GM10847 (cell line): Measurements from ENCODE around the gene IRF2BPL.

Experiments
- POLR2A ChIP-seq: IDR thresholded peaks from 2 replicates; pipeline ENCODE4 v1.6.1; 2011; ENCODE audit not compliant: insufficient read length; ENCODE audit errors: extremely low read depth

The IRF2BPL gene

DNA sequence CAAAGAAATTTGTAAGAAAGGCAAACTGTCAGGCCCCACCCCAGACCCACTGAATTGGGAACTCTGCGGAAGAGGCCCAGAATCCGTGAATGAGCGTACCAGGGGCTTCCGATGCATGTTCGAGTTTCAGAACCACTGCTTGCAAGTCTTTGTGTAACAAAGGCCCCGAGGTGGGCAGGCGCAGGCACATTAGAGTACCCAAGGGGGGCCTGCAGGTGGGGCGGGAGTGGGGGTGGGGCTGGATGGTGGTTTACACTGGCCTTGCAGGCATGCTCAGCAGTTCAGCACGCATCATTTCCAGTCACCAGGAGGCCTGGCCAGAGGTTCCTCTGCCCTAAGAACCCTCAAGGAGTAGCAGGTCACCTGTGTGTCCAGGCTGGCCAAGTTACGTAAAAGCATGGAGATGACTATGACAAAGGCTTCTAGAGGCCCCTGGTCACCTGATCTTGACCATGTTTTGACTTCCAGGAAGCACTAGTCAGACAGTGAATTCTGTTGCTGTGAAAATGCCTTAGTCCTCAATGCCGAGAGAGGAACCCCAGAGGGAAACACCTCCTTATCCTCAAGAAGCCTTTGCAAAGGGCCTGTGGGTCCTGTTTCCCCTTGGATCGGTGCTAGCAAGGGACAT lies 33.2 kb upstream of the IRF2BPL start:
- TF ChIP-seq POLR2A, result no peak

DNA sequence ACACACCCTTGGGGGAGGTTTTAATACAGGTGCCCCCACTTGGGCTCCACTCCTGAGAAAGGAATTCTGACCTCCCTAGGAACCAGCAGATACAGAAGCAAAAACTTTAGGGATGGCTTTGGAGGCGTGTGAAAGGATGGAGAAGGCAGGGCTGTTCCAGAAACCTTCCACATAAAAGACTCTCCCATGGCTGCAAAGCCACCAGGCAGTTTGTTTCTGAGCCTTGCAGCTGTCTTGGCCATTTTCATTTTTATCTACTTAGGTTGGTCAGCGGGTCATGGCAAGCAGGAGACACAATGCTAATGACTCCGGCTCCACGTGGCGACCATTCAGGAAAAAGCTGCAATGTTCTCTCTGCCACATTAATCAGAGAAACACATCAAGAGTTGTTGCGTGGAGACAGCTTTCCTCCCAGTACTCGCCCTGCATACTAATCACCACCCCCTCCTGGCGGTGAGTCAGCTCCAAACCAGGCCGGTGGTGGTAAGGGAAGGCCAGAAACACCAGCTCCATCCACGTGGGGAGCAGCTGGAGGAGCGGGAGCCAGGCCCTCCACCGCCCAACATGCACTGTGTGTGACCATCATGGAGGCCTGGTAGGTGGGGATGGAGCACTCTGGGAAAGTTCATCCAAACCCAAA lies 30.9 kb upstream of the IRF2BPL start:
- TF ChIP-seq POLR2A, result no peak

DNA sequence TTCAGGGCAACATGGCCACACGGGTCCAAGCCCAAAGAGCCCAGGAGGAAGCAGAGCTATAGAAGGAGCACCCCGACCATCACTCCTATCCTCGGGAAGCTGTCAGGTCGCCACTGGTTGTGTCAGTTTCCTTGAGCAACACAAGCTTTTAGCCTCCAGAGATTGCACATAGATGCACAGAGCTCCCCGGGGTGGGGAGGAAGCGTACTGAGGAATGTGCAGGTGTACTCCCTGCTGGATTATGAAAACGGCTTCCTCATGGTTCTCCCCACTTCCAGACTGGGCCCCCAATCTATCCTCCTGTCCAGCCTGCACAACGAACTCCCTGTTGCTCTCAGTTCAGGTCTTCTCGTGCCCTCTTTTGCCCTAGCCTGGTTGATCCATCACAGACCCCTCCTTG lies 30.3 kb upstream of the IRF2BPL start:
- no peak for TF ChIP-seq POLR2A

DNA sequence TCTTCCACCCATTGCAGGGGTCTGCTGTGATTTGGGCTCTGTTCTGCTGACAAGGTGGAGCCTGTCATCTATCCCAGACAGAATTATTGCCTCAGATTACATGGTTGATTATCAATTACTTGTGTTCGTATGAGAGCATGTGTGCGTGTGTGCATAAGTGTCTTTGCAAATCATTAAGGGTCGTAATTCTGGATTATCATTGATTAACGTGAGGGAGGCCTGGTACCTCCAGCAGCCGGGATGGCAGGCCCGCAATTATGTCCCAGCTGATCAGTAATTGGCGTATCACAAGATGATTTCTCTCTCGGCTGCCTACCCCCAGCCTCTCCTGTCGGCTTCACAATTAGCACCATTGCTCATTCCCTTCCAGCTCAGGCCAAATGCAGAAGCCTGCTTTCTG lies 29.6 kb upstream of the IRF2BPL start:
- TF ChIP-seq POLR2A, result no peak

DNA sequence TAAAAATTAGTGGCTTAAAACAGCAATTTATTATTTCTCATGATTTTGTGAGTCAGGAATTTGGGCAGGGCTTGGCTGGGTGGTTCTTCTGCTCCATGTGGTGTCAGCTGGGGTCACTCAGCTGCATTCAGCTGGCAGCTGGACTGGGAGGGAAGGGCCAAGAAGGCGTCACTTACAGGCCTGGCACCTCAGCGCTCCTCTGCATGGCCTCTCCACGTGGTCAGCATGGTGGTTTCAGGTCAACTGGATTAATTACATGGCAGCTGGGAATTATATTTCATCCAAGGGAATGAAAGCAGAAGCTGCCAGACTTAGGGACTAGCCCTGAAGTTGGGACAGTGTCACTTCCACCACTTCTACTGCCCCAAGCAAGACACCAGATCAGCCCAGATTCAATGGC lies 27.5 kb upstream of the IRF2BPL start:
- no peak for TF ChIP-seq POLR2A

DNA sequence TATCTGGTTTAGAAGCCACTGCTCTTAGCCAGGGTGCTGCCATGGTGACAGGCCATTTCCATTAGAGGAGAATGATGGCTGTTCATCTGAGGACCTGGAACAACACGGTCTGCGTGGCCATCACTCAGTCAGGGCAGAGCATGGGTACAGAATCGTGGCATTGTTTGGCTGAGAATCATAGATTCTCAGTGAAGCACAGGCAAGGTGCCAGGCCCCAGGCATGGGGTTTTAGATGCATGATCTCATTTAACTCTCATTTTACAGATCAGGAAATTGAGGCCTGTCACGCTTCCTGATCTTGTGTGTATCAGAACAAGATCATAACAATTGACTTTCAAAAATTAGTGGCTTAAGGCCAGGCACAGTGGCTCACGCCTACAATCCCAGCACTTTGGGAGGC lies 26.8 kb upstream of the IRF2BPL start:
- no peak for TF ChIP-seq POLR2A

DNA sequence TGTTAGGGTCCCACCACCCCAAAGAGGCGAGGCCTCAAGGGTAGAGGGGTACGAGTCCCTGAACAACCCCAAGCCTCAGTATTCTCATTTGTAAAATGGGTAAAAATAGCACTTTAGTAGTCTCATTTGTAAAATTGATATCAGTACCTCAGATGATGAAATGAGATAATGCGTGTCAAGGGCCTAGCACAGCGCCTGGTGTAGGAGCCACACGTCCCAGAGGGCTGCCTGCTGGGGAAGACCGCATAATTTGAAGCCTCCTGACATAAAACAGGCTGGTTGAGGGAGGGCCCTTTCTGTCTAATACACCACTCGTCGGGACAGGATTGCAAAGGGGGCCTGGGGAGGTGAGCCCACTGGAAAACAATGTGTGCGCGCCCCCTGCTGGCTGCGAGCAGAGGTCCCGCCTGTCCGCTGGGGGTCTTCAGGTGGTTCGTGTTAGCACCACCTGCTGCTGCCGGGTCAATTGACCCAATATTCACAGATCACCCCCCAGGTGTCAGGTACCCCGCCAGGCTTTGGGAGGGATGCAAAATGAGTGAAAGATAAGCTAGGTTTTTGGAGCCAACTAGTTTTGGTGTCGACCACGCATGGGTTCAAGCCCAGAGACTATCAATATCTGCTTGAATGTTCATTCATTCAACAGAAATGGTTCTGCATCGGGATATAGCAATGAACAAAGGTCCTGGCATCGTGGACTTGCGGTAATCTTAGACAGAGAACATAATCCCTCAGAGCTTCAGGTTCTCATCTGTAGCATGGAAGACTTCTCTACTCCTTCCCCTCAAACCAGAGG lies 24.7 kb upstream of the IRF2BPL start:
- TF ChIP-seq POLR2A, result no peak

DNA sequence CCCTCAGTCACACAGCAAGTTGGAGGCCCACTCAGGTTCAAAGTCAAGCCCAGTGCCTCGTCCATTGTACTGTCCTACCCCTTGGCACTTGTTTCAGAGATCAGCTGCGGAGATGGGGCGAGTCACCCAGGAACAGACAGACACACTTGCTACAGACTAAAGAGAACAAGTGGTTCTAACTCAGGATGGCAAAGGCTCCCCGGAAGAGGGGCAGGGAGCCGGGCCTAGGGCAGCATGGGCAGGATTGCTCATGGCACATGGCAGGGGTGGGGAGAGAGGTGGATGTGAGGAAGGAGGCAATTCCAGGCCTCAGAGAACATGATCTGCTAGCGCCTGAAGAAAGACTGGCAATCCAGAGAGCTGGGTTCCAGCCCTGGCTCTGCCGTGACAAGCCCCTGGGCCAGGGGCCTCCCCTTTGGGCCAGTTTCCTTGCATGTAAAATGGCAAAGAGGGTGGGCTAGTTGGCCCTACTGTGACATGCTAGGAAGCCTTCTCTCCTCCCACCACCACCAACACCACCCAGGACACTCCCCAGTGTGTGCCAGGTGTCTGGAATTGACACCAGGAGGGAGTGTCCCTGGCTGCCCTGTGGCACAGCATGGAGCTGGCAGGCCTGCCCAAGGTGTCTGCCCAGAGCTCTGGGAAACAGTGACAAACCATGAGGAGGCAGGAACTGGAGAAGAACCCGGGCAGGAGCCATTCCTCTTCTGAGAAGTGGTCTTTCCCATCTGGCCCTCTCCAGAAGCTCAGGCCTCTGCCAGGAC lies 24.0 kb upstream of the IRF2BPL start:
- no peak for TF ChIP-seq POLR2A

DNA sequence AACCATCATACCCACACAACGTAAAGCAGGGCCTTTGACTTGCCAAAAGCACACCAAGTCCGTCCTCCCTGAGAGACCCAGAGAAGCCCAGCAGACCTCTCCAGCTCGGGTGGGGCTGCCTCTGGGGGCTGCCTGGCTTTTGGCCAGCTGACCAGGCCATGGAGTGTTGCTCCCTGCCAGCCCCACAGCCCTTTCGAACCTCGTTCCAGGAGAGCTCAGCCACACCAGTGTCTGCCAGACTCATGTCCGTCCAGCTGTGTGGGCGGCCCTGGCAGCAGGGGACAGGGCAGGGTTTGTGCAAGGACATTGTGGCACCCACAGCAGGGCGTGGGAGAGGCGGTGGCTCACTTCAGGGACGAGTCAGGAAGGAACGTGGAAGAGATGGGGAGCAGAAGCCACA lies 22.6 kb upstream of the IRF2BPL start:
- TF ChIP-seq POLR2A, result no peak

DNA sequence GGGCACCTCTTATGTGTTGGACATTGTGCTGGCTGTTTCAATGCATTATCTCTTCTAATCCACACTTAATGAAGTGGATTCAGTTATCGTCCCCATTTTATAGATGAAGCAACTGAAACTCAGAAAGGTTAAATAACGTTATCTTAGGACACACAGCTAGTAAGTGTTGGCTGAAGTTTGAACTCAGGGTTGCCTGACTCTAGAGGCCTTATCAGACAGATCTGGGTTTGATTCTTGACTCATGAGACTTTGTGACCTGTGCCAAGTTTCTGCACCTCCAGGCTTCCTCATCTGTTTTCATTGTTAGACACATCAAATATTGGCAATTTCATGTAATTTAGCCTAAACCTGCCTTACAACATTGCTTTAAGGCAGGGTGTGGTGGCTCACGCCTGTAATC lies 18.2 kb upstream of the IRF2BPL start:
- TF ChIP-seq POLR2A, result no peak

DNA sequence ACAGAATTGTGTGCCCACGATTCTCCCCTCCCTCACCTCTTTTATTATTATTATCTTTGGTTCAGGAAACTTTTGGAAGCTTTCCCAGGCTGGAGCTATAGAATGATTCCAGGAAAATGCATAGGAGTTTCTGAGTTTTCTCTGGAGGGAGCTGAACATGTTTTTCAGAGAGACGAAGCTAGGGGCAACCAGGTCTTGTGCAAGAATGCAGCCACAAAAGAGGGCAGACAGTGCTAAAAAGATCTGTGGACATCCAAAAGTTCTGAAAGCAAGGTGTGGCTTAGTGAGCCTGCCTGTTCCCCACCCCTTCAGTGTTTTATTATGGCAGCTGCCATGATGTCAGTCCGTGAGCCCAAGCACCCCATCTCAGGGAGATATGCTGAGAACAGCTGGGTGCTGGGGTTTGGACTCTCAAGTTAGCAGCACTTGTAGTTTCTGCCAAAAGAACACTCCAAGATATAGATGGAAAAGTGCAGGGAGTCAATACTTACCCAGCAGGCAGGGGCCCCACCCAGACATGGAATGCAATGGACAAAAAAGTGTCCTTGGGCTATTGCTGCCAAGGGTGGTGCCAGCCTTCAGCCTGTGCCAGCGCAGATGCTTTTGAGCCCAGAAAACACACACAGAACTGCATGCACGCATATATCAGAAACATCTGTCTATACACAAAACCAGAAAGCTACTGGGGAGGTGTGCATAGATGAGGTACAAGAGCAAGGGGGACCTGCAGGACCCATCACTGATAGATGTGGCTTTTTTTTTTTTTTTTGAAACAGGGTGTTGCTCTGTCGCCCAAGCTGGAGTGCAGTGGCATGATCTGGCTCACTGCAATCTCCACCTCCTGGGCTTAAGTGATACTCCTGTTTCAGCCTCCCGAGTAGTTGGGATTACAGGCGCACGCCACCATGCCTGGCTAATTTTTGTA lies 17.0 kb upstream of the IRF2BPL start:
- no peak for TF ChIP-seq POLR2A

DNA sequence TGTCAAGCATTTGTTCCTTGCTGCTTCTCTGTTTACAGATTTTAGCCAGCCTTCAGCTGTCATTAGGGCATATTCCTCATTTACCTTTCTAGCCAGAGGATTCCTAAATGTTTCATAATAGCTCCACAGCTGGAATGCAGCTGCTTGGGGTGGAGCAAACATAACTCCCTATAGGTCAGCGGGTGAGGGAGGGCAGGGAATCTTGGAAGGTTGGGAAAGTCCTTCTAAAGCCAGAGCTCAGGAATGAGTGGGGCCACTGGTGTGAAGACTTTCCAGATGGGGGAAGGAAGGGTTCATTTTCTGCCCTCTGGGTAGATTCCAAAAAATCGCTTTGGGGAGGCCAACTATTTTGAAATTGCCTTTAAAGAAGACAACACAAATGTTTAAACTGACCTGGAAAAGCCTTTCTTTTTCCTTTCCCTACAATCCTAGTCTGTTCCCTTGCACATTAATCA lies 16.3 kb upstream of the IRF2BPL start:
- TF ChIP-seq POLR2A, result no peak

DNA sequence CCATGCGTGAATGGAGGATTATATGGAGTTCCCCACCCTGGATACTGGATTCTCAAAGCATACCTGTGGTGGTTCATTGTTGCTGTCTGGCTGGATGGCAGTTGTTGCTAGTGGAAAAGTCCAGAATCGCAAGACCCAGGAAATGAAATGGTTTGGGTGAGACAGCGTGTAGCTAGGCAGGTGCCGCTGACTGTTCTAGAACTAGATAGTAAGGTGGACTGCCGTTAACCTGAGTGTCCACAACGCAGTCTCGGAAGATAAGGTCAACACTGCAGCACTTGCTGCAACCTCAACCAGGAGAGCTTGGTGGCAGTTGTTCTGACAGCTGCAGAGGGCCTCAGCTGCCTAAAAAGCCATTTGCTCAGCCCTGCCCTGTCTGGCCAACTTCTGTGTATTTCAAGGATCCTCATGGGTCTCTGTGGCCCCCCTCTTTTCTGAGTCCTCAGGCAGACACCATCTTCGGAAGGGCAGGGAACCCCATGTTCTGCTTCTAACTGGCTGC lies 15.5 kb upstream of the IRF2BPL start:
- TF ChIP-seq POLR2A, result no peak
